Measurements from ENCODE around the gene INSIG1.

Gene INSIG1

DNA sequence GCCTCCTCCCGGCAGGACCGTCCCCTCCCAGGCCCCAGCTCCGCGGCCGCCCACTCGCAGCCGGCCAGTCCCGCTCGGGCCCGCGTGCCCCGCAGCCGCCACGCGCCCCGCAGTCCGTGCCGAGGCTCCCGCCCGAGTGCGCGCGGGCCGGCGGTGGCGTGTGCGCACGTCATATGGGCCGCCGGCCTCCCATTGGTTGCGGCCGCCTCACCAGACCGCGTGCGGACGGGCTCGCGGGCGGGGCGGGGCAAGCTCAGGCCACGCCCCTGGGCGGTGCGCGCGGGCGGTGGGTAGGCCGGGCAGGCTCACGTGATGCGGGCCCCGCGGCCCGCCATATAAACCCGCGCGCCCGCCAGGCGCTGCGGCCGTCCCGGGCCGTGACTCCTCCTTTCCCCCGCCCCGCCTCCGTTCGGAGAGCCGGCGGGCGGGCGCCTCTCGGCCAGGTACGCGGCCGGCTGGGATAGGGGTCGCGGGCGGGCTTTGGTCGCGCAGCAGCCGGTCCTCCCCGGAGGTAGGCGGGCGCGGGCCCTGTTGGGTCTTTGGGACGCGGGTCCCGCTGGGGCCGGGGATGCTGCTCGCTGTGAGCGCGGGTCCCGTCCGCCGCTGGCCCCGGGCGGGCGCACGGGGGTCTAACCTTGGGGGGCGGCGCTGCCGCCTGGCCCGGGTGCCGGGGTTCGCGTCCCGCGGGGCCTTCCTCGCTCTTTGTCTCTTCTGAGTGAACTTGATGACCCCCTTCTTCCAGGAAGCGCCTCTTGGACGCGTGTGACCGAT lies at the start of gene INSIG1:
INSIG1 (plus strand) TSS at position 362 of the 771 bp plus-strand sequence; CDS start at position 770, 408 bp downstream.
- peak; percentile 85 to 87 for DNase-seq (ENCODE audit: low read depth in 2 of 2)

- DNase-seq (ENCODE audit: low read depth in 2 of 2), result no peak
Observed at GRCh38 chr7:155248366-155248756, 49.3 kb upstream of the INSIG1 start.

DNA sequence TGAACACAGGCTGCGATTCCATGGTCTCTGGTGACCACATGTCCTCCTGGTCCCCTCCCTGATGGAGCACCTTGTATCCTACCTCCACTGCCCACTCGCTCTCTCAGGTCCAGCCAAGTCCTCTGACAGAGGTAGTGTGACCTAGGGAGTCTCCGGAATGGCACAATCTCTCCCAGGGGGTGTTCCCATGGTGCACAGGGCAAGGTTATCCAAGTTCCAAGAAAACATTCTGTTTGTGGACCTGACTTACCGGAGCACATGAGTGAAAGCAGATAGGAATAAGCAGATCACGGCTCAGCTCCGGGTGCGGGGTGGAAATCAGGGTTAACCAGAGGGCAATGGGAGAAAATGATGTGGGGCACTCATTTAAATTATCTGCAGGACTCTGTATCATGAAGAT lies 45.8 kb upstream of the INSIG1 start:
- DNase-seq (ENCODE audit: low read depth in 2 of 2), result no peak

DNA sequence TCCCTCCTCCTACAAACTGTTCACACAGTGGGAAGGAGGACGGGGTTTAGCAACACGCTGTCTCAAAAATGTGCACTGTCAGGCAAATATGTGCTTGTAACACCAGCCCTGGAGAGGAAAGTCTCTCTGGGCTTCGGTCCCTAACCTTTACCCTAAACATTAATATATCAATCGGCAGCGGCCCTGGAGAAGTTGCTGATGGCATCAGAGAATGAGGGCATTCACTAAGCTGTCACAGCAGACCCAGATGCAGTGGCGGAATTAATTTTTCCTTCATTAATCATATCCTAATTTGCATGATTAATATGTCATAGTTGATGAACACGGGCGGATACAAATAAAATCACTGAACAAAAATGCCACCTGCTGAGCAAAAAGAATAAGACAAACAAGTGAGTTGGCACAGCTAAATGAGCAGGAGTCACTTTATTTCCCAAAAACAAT lies 45.2 kb upstream of the INSIG1 start:
- no peak for DNase-seq (ENCODE audit: low read depth in 2 of 2)

DNA sequence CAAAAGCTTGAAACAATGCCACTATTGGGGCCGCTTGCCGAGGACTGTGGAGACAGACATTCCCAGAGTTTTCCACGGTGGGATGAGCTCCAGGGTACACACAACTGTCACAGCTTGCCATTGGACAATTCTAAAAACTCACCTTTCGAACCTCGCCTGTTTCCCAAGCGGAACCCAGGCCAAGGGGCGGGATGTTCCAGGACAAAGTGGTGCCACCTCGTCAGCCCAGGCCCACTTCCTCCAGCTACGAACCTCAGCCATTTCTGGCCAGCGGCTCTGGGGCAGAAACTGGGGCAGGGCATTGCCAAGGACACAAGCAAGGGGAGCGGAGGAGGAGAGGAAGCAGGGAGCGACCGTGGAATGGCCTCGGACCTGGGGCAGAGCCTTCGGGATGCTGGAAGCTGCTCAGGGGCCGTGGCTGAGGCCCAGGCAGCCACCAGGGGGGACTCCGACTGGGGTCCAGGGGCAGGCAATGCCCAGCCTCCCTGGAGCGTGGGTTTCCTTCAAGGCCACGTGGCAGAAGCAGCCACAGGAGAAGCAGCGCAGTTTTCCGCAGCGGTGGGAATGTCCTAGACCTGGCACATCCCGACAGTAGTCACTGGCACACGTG lies 44.7 kb upstream of the INSIG1 start:
- no peak for DNase-seq (ENCODE audit: low read depth in 2 of 2)

GRCh38 chr7:155254018-155254417 lies 43.7 kb upstream of the INSIG1 start:
- no peak for DNase-seq (ENCODE audit: low read depth in 2 of 2)

- no peak for DNase-seq (ENCODE audit: low read depth in 2 of 2)
Observed at GRCh38 chr7:155255071-155255470, 42.6 kb upstream of the INSIG1 start.

GRCh38 chr7:155255621-155256020 lies 42.1 kb upstream of the INSIG1 start:
- no peak for DNase-seq (ENCODE audit: low read depth in 2 of 2)

DNA sequence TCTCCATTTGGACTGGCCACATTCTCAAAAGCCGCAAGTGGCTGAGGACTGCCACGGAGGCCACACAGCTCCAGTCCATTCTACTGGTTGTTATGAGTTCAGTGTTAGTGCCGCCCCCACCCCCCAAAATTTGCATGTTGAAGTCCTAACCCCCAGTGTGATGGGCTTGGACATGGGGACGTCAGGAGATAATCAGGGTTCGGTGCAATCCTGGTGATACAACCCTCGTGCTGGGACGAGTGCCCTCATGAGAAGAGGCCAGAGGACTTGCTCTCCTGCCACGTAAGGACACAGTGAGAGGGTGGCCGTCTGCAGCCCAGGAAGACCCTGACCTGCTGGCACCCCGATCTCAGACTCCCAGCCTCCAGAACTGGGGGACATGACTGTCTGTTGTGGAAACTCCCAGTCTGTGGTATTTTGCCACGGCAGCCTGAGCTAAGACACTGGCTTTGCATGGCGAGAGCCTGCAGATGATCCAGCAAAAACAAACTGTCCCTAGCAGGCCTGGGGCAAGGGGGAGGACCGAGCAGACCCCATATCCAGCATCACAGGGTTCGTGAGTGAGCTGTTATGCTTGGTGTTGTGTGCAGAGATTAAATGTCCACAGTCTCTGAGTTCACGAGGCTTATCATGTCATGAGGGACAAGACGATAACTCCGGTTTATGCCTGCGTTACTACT lies 41.5 kb upstream of the INSIG1 start:
- DNase-seq (ENCODE audit: low read depth in 2 of 2), result no peak

DNA sequence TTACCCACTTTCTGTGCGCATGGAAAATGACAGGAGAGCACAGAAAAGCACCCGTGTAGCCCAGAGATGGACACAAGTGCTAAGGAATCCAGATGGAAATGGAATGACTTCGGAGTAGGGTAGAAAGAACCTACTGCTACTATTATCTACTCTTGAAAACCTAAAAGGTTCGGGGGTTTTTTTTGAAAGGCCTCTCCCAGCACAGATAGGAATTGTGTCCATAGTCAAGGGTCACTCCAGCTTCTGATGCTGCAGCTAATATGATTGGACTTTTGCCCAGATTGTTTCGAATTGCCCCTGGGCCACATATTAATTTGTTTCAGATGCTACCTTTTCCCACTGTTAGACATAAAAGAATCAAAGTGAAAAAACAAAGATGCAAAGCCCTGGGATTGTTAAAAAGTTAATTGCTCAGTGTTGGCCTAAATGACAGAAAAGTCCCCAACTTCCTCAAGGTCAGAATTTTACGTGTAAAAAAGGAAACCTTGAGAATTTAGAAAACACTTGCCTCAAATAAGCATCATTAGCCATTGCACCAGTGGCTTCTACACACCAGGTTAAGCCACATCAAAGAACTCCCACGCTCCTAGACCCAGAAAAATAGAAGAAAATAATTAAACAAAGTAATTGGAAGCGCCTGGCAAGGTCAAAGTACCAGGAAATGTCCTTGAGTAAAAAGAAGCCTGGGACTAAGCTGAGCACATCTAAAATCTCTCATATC lies 40.8 kb upstream of the INSIG1 start:
- no peak for DNase-seq (ENCODE audit: low read depth in 2 of 2)

GRCh38 chr7:155257482-155258225 lies 40.0 kb upstream of the INSIG1 start:
- no peak for DNase-seq (ENCODE audit: low read depth in 2 of 2)

DNA sequence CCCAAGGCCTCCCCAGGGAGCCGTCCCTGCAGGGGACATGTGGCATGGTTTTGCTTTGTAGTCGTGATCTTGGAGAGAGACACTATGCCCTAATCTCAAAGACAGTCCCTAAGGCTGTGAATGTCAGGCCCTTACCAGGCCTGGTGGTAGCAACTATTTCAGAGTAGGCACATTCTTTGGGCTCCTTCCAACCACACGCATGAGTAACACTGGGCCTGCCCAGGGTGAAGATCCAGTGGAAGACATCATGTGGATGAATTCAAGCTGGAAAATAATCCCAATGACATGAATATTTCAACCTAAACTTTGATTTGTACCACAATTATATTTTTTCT lies 39.5 kb upstream of the INSIG1 start:
- no peak for DNase-seq (ENCODE audit: low read depth in 2 of 2)

- no peak for DNase-seq (ENCODE audit: low read depth in 2 of 2)
Observed at GRCh38 chr7:155259866-155260497, 37.7 kb upstream of the INSIG1 start.

- DNase-seq (ENCODE audit: low read depth in 2 of 2), result no peak
Observed at GRCh38 chr7:155260498-155260872, 37.2 kb upstream of the INSIG1 start.

DNA sequence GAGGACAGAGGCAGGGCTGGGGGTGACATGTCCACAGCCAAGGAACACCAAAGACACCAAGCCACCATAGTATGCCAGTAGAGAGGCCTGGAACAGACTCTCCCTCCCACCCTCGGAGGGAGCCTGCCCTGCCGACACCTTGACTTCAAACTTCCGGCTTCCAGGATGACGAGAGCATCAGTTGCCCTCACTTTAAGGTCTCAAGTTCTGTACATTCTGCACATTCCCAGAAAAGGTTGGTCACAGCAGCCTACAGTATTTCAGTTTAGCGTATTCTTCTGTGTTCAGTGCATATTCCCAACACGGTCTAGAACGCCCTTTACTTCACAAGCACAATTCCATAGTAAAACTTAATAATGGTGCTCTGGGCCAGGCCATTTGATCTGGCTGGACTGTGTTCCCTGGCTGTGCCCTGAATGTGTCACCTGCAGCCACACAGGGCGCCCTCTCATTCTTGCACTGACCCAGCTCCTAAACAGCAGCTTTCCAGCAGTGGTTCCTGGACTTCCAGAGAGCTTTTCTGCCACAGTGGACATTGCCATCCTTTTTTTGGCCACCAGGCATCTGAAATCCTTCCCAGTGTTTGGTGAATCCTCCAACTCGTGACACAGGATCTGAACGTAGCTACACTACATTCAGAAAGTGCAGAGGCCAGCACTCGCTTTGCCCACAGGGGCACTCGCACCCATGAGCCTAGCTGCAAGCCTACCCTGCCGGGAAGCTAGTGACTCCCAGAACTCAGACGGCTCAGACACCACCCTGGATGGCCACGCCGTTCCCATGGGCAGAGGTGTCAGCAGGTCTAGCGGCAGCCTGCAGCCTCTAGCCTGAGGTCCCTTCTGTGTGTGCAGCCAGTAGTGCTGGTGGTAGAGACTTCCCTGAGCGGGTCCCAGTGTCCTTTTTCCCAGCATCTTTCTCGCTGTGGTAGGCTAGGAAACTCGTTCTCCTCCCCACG lies 36.4 kb upstream of the INSIG1 start:
- no peak for DNase-seq (ENCODE audit: low read depth in 2 of 2)

- DNase-seq (ENCODE audit: low read depth in 2 of 2), result no peak
Observed at GRCh38 chr7:155262031-155262430, 35.6 kb upstream of the INSIG1 start.

GRCh38 chr7:155263051-155263450 lies 34.6 kb upstream of the INSIG1 start:
- DNase-seq (ENCODE audit: low read depth in 2 of 2), result no peak

GRCh38 chr7:155263581-155264143 lies 34.0 kb upstream of the INSIG1 start:
- no peak for DNase-seq (ENCODE audit: low read depth in 2 of 2)

- no peak for DNase-seq (ENCODE audit: low read depth in 2 of 2)
Observed at GRCh38 chr7:155265144-155265543, 32.5 kb upstream of the INSIG1 start.

GRCh38 chr7:155265961-155266360 lies 31.7 kb upstream of the INSIG1 start:
- no peak for DNase-seq (ENCODE audit: low read depth in 2 of 2)
